ENCODE measurements around the gene WNT3. TPM values are rescaled to one million over a fixed set of nuclear protein-coding genes. Genes with fewer than 3 reads are reported as not detected.
"Not testable (repeated sequence)": the region's sequence is repeated elsewhere in the genome, so short reads cannot be mapped to it uniquely, and the experiment has no call there.

Gene WNT3
- total RNA-seq, 1 experiment from 2014 or later: 11.9 TPM

DNA sequence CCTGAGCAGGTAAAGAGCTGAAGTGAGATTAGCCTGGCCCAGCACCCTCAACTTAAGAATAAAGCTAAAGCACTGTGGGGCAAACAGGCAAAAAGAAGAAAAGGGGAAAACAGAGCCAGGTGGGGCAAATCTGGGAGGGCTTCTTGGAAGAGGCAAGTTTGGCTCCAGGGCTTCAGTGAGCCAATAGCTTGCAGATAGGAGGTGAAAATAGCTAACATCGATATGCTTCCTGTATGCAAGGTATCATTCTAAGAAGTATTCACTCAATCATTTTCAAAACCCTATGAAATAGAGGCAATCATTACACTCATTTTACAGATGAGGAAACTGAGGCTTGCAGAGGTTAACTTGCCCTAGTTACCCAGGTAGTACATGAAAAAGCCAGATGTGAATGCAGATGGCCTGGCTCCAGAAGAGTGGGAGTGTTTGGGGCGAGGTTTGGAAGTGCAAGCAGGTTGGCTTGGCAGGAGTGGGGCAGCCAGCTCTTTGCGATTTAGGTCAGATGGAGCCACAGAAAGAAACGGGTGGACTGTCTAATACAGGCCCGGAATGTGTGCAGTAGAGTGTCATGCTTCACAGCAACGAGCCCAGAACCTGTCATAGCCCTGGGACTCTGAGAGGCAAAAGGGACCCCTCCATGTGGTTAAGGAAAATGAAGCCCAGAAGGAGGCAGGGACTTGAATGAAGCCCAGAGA lies 5.7 kb downstream of the WNT3 start:
- Histone ChIP-seq H3K27me3 (peaks cover 14% of the 10 kb centered on the region; the same call in 1 of the 2 replicates), H3K4me1 (no peaks in the 10 kb centered on the region), H3K9me3 (replicated peaks) (no peaks in the 10 kb centered on the region), H3K36me3 (no peaks in the 10 kb centered on the region), H3K27ac (no peak overlapping the region), H3K4me3 (no peak overlapping the region)
- DNase-seq: no peak

DNA sequence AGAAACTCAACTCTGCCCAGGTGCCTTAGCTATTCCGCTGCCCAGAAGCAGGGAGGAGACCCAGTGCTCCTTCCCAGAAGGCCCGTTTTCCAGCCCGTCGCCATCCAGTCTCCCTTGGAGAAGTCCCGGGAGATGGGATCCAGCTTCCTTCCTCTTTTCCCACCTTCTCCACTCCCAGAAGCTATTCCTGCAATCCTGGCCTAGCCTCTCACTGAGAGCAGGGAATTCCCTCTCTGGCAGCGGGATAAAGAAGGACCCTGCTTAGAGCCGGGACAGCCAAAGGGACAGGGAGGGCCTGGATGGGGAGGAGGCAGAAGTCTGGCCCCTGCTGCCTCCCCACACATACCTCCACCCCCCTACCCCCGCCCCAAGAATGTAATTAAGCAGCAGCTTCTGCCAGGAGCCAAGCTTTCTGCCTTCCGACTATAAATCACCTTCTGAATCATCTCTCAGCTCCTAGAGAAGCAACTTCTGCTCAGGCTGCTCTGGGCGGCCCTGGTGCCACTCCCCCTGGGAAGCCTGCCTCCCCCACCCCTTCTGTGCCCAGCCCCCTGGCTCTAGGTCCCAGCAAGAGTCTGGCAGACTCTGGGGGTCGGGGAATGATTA lies 6.4 kb downstream of the WNT3 start:
- Histone ChIP-seq H3K36me3 (no peaks in the 10 kb centered on the region), H3K4me1 (no peaks in the 10 kb centered on the region), H3K4me3 (no peak overlapping the region), H3K9me3 (replicated peaks) (no peaks in the 10 kb centered on the region), H3K27me3 (peaks cover 12% of the 10 kb centered on the region; the same call in 1 of the 2 replicates), H3K27ac (no peak overlapping the region)
- no peak for DNase-seq

DNA sequence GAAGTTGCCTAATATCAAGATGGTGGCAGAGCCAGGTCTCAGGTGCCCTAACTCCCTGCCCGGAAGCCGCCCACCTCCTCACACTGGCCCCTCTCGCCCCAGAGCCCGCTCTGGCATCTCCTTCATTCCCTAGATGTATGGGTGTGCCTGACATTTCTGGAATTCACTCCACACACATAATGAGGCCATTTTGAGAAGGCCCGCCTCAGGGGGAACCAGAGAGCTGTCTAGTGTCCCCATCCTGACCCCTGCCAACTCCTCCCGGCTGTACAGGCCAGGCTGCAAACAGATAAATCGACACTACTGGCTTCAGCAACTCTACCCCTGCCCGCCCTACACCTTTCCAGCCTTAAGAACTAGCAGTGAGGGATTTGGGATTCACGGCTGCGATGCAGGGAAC lies 7.7 kb downstream of the WNT3 start:
- DNase-seq: no peak
- H3K4me3 ChIP-seq: no peak overlapping the region
- H3K4me1 ChIP-seq: no peaks in the 10 kb centered on the region
- peaks cover 11% of the 10 kb centered on the region; the same call in 1 of the 2 replicates for H3K27me3 ChIP-seq
- H3K9me3 ChIP-seq (replicated peaks): no peaks in the 10 kb centered on the region
- H3K36me3 ChIP-seq: no peaks in the 10 kb centered on the region
- H3K27ac ChIP-seq: no peak overlapping the region

DNA sequence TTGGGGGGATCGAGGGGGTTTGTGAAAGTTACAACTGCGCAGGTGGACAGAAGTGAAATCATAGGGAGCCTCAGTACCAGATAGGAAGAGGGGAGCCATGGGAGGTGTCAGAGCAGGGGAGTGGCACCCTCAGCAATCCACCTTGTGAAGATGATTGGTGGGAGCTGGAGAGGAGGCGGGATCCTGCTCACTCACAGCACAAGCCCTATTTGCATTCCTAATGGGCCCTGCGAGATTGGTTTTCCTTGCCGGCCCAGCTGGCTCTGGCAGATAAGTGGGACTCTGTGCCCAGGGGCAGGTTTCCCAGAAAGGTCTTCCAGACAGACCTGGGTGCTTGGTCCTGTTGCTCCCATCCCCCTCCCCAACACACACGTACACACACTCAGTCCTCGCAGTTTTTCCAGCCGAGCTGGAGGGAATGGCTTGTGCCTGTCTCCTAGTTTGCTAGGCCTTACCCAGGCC lies 9.4 kb downstream of the WNT3 start:
- DNase-seq: no peak
- H3K27ac ChIP-seq: no peak overlapping the region
- no peak overlapping the region for H3K4me3 ChIP-seq
- H3K36me3 ChIP-seq: no peaks in the 10 kb centered on the region
- peaks cover 11% of the 10 kb centered on the region; the same call in 1 of the 2 replicates for H3K27me3 ChIP-seq
- no peaks in the 10 kb centered on the region for H3K9me3 ChIP-seq (replicated peaks)
- H3K4me1 ChIP-seq: no peaks in the 10 kb centered on the region

DNA sequence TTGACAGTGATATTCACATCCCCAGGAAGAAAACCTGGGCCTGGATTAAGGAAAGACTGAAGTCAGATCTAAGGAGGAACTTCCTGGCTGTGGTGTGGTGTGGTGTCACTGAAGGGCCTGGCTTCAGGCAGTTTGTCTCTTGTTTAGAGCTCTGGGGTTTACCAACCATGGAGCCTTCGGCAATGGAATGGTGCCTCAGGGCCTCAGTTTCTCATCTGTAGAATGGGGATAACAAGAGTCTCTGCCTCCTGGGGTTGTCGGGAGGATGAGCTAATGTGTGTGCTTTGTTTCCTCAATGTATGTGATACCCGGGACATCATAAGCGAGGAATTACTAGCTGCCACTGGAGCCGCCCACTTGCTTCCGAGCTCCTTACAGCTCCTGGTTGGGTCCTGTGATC lies 12.7 kb downstream of the WNT3 start:
- Histone ChIP-seq H3K27ac (no peak overlapping the region), H3K9me3 (replicated peaks) (no peaks in the 10 kb centered on the region), H3K4me3 (no peak overlapping the region), H3K4me1 (no peaks in the 10 kb centered on the region), H3K27me3 (peaks cover 11% of the 10 kb centered on the region; the same call in 1 of the 2 replicates), H3K36me3 (no peaks in the 10 kb centered on the region)
- no peak for DNase-seq

DNA sequence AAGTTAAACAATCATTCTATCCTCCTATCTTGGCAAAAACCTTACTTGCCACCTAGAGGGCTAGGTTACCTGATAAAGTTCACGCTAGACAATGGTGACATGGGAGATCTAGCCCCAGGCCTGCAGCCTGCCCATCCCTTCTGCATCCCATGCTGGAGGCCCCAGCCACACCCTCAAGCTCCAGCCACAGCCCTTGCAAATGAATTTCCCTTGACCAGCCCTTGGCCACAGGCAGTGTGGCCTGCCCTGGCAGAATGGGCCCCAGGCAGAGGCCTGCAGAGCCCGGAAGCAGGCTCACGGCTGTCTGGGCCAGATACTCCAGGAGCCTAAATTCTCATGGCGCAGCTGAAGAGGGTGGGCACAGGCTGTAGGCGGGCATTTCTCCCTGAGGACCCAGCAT lies 14.9 kb downstream of the WNT3 start:
- H3K4me1 ChIP-seq: no peaks in the 10 kb centered on the region
- no peaks in the 10 kb centered on the region for H3K36me3 ChIP-seq
- H3K4me3 ChIP-seq: no peak overlapping the region
- H3K27ac ChIP-seq: no peak overlapping the region
- H3K27me3 ChIP-seq: 0 out of 2 replicates have a peak, but pooled peaks cover 6% of the 10 kb centered on the region
- no peaks in the 10 kb centered on the region for H3K9me3 ChIP-seq (replicated peaks)
- no peak for DNase-seq

DNA sequence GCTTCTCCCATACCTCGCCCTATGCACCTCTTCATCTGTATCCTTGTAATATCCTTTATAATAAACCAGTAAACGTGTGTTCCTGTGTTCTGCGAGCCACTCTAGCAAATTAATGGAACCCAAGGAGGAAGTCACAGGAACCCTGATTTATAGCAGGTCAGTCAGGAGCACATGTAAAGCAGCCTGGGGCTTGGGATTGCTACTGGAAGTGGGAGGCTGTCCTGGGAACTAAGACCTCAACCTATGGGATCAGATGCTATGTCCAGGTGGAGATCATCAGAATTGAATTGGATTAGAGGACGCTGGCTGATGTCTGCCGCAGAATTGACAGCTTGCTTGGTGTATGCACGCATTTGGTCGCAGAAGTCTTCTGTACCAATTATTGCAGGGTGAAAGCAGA lies 15.7 kb downstream of the WNT3 start:
- no peaks in the 10 kb centered on the region for H3K9me3 ChIP-seq (replicated peaks)
- no peak for DNase-seq
- no peak overlapping the region for H3K27ac ChIP-seq
- H3K4me1 ChIP-seq: no peaks in the 10 kb centered on the region
- no peaks in the 10 kb centered on the region for H3K36me3 ChIP-seq
- 0 out of 2 replicates have a peak, but pooled peaks cover under 1% of the 10 kb centered on the region for H3K27me3 ChIP-seq
- H3K4me3 ChIP-seq: no peak overlapping the region

DNA sequence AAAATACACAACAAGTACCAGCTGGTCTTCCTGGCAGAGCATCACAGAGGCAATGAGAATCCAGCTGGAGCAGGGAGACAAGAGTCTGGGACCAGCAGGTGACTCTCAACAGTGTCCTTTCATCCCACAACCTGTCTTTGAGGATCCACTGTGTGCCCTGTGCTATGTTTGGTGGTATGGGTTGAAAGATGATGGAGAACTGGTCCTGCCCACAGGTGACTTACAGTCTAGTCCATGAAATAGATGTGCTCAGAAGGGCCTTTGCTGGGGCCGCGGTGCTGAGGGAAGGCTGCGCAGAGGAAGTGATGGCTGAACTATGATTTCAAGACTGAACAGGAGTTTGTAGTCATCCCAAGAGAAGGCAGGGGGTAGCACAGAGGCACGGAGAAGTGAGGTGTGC lies 17.9 kb downstream of the WNT3 start:
- no peaks in the 10 kb centered on the region for H3K9me3 ChIP-seq (replicated peaks)
- no peaks in the 10 kb centered on the region for H3K4me1 ChIP-seq
- peaks cover 3% of the 10 kb centered on the region; the same call in 1 of the 2 replicates for H3K27me3 ChIP-seq
- no peak for DNase-seq
- no peak overlapping the region for H3K27ac ChIP-seq
- H3K4me3 ChIP-seq: no peak overlapping the region
- H3K36me3 ChIP-seq: no peaks in the 10 kb centered on the region

DNA sequence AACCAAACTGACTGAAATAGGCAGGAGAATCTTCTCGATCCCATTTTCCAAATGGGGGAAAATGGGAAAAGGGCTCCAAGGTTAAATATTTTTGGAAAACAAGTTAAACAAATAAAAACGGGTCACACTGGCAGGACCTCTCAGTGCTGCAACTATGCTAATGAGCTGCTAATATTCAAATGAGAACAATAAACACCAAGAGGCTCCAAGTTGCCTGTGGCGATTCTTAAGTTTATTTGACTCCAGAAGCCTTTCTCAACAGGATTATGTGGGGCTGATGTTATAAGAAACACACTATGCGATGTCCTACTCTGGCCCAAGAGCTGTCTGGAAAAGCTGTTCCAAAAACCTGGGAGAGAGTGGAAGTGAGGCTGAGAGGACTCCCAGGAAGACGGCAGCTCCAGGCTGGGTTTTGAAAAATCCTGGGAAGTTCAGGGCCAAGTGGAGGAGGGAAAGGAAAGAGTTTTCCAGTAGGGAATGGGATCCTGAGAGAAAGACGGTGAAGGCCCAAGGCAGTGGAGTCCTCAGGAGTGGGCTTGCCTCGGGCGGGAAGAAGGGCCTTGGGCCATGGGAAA lies 21.4 kb downstream of the WNT3 start:
- peaks cover 6% of the 10 kb centered on the region; the same call in 1 of the 2 replicates for H3K27me3 ChIP-seq
- H3K4me3 ChIP-seq: no peak overlapping the region

DNA sequence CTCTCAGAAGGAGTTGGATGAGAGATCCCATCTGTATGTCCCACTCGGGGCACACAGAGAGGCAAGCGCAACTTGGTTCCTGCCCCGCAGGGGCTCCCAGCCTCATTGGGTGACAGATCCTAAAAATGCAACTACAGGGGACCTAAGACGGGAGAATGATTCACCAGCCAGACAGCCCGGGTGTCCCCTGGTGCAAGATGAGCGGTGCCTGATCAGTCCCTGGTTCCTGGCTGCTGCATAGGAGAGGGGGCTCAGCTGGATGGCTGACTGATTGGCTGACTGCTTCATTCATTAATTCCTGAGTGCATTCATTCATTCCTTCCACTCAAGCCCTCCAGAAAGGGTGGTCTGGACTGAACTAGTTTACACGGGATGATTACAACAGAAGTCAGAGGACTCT lies 22.0 kb downstream of the WNT3 start:
- no peaks in the 10 kb centered on the region for H3K4me1 ChIP-seq
- no peaks in the 10 kb centered on the region for H3K36me3 ChIP-seq
- H3K9me3 ChIP-seq (replicated peaks): no peaks in the 10 kb centered on the region
- H3K27me3 ChIP-seq: peaks cover 6% of the 10 kb centered on the region; the same call in 1 of the 2 replicates
- no peak overlapping the region for H3K4me3 ChIP-seq
- DNase-seq: no peak
- no peak overlapping the region for H3K27ac ChIP-seq

More for the DNA sequence above, 21.4 kb downstream of the WNT3 start:
- H3K36me3 ChIP-seq: no peaks in the 10 kb centered on the region
- no peaks in the 10 kb centered on the region for H3K9me3 ChIP-seq (replicated peaks)
- no peak overlapping the region for H3K27ac ChIP-seq
- no peak for DNase-seq
- H3K4me1 ChIP-seq: no peaks in the 10 kb centered on the region

DNA sequence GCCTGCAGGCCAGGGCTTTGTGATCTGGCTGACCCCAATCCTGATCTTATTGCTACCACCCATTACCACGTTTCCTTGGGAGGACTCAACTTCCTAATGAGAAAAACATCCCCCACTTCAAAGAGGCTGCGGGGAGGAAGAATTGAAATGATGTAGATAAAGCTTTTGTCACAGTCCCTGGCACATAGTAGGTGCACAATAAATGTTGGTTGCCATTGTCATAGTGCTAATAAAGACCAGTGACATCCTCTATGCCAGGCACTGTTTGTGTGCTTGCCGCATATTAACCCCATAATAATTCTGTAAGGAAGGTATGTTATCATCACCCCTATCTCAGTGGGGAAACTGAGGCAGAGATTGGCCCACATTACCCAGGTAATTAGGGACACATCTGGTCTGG lies 22.4 kb downstream of the WNT3 start:
- Histone ChIP-seq H3K9me3 (replicated peaks) (no peaks in the 10 kb centered on the region), H3K27me3 (peaks cover 6% of the 10 kb centered on the region; the same call in 1 of the 2 replicates), H3K4me1 (no peaks in the 10 kb centered on the region), H3K36me3 (no peaks in the 10 kb centered on the region), H3K27ac (no peak overlapping the region), H3K4me3 (no peak overlapping the region)
- no peak for DNase-seq

DNA sequence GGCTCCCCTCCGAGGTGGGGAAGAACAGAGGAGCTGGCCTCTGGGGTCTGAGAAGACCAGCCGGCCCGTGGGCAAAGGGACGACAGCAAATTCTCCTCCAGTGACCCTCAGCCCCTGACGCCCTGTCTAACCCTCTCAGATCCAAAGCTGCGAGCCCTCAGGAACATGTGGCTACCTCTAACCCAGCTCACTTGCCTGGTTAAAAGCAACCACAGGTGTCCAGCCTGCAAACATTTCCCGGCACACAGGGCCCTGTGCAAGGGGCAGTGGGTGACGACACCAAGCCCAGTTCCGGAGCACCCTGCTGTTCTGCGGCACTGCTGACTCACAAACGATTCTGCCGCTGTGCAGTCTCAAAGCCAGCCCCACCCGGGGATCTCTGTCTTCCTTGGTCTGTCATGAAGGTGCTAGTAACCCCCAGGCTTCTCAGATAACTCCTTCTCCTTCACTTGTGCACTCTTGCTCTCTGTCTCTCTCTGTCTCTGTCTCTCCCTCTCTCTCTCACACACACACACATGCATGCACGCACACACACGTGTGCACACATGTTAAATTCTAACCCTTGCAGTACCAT lies 23.0 kb downstream of the WNT3 start:
- peak; percentile 30 to 42 for DNase-seq
- Histone ChIP-seq H3K9me3 (replicated peaks) (no peaks in the 10 kb centered on the region), H3K36me3 (no peaks in the 10 kb centered on the region), H3K27ac (no peak overlapping the region), H3K4me3 (no peak overlapping the region), H3K27me3 (peaks cover 6% of the 10 kb centered on the region; the same call in 1 of the 2 replicates), H3K4me1 (no peaks in the 10 kb centered on the region)

DNA sequence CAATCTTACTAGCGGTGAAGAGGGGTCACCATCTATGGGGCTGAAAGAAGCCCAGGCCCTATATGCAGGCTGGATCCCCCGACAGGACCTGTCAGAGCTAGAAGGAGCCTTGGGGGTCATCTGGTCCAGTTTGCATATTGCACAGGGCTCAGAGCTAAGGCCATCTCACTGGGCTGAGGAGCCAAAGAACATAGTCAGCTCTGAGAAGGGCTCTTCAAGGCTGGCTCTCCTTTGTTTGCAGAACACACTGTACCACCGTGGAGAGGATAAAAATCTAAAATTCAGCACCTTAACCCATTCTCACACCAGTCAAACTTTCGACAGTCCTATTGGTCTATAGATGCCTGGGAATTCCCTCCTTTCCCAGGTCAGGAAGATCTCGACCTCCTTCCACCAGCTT lies 24.2 kb downstream of the WNT3 start:
- no peak for DNase-seq
- Histone ChIP-seq H3K27me3 (peaks cover 6% of the 10 kb centered on the region; the same call in 1 of the 2 replicates), H3K27ac (no peak overlapping the region), H3K4me1 (no peaks in the 10 kb centered on the region), H3K9me3 (replicated peaks) (no peaks in the 10 kb centered on the region), H3K36me3 (no peaks in the 10 kb centered on the region), H3K4me3 (no peak overlapping the region)

DNA sequence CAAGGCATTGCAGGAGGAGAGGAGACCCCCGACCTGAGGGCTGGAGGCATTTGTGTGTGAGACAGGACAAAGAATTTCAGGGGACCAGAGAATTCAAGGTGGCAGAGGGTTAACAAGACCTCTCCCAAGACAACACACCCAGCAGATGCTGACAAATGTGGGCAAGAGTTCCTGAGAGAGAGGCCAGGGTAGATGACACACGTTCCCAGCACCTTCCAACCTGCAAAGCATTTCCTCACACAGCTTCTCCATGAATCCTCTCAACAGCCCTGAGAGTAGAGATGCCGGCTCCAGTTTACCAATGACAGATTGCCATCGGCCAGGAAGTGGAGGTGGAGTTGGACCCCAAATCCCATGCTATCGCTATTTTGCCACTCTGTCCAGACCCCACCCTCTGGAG lies 25.0 kb downstream of the WNT3 start:
- H3K9me3 ChIP-seq (replicated peaks): no peaks in the 10 kb centered on the region
- no peak for DNase-seq
- no peaks in the 10 kb centered on the region for H3K4me1 ChIP-seq
- no peak overlapping the region for H3K27ac ChIP-seq
- no peaks in the 10 kb centered on the region for H3K36me3 ChIP-seq
- H3K4me3 ChIP-seq: no peak overlapping the region
- peaks cover 6% of the 10 kb centered on the region; the same call in 1 of the 2 replicates for H3K27me3 ChIP-seq

DNA sequence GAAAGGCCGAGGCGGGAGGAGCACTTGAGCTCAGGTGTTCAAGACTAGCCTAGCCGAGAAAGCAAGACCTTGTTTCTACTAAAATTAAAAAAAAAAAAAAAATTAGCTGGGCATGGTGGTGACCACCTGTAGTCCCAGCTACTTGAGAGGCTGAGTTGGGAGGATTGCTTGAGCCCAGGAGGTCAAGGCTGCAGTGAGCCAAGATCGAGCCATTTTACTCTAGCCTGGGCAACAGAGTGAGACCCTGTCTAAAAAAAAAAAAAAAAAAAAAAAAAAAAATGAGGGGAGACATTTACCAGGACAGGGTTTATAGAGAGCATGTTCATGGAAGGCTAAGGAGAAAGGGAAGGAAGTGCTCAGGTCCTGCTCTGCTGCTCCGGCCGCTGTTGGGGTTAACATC lies 25.5 kb downstream of the WNT3 start:
- H3K36me3 ChIP-seq; H3K27me3 ChIP-seq; H3K27ac ChIP-seq; DNase-seq; H3K4me3 ChIP-seq; H3K4me1 ChIP-seq; H3K9me3 ChIP-seq (replicated peaks): not testable (repeated sequence)
